WTC11 (cell line): ENCODE measurements around the gene ISCU. TPM values are rescaled to one million over a fixed set of nuclear protein-coding genes. Genes with fewer than 3 reads are reported as not detected.

Experiments used
- ATAC-seq: fragments of 200-7000 bp; cut with Tn5 transposase; 2 replicates; pipeline ENCODE4 v1.10.0; 2021; ENCODE audit warnings: mild to moderate bottlenecking, moderate library complexity
- CTCF ChIA-PET: fragments of 300-600 bp; sonication (Branson Sonifier 250); formaldehyde crosslinking; loops from one replicate; lab custom pipeline; 2021; ENCODE audit warnings: antibody characterized with exemption; lab: Charles Lee
- POLR2A ChIA-PET: fragments of 350-600 bp; sonication (Branson Sonifier 250); formaldehyde crosslinking; loops from one replicate; lab custom pipeline; 2021; ENCODE audit warnings: antibody characterized with exemption; lab: Charles Lee
- DNase-seq: peaks from one replicate; pipeline ENCODE4 v3.0.0; 2021; ENCODE audit warnings: low spot score
- H3K27ac Mint-ChIP-seq: 2 replicates; pipeline ENCODE4 v1.8.0; 2021; ENCODE audit warnings: mixed read lengths
- H3K27me3 Mint-ChIP-seq: 2 replicates; pipeline ENCODE4 v1.8.0; 2021; ENCODE audit warnings: low read depth, mild to moderate bottlenecking, moderate library complexity, mixed read lengths
- H3K36me3 Mint-ChIP-seq: 2 replicates; pipeline ENCODE4 v1.8.0; 2021; ENCODE audit warnings: mixed read lengths
- H3K4me1 Mint-ChIP-seq: 2 replicates; pipeline ENCODE4 v1.8.0; 2022; ENCODE audit warnings: mixed read lengths
- H3K4me3 Mint-ChIP-seq: 2 replicates; pipeline ENCODE4 v1.8.0; 2021; ENCODE audit warnings: mild to moderate bottlenecking, moderate library complexity, mixed read lengths
- H3K9me3 Mint-ChIP-seq: 2 replicates; pipeline ENCODE4 v1.8.0; 2021; ENCODE audit warnings: mixed read lengths
- ATF3 ChIP-seq: sonication (generic); formaldehyde crosslinking; conservative IDR thresholded peaks from 2 replicates; pipeline ENCODE4 v1.8.1; 2022; ENCODE audit warnings: mild to moderate bottlenecking, missing genetic modification reagents
- E2F4 ChIP-seq: sonication (generic); formaldehyde crosslinking; IDR thresholded peaks from 2 replicates; pipeline ENCODE4 v1.8.1; 2022; ENCODE audit warnings: low read depth, mild to moderate bottlenecking, moderate library complexity, missing genetic modification reagents, borderline replicate concordance
- ESRRA ChIP-seq: sonication (generic); formaldehyde crosslinking; IDR thresholded peaks from 2 replicates; pipeline ENCODE4 v1.8.1; 2022; ENCODE audit warnings: mild to moderate bottlenecking, missing genetic modification reagents, borderline replicate concordance
- FOXJ3 ChIP-seq: sonication (generic); formaldehyde crosslinking; IDR thresholded peaks from 2 replicates; pipeline ENCODE4 v1.9.0; 2021; ENCODE audit warnings: missing genetic modification reagents, mild to moderate bottlenecking, borderline replicate concordance
- GABPB1 ChIP-seq: sonication (generic); formaldehyde crosslinking; IDR thresholded peaks from 2 replicates; pipeline ENCODE4 v1.8.1; 2023; ENCODE audit warnings: mild to moderate bottlenecking, missing genetic modification reagents
- GTF2I ChIP-seq: fragments of 250-450 bp; sonication (Bioruptor Pico); conservative IDR thresholded peaks from 2 replicates; pipeline ENCODE4 v1.4.0; 2021; ENCODE audit warnings: mild to moderate bottlenecking
- HMGA2 ChIP-seq: fragments of 250-450 bp; sonication (Bioruptor Pico); IDR thresholded peaks from 2 replicates; pipeline ENCODE4 v1.4.0; 2021; ENCODE audit warnings: mild to moderate bottlenecking, moderate library complexity
- NFE2L1 ChIP-seq: sonication (generic); formaldehyde crosslinking; IDR thresholded peaks from 2 replicates; pipeline ENCODE4 v1.8.1; 2023; ENCODE audit warnings: missing genetic modification reagents
- NFYB ChIP-seq: sonication (generic); formaldehyde crosslinking; conservative IDR thresholded peaks from 2 replicates; pipeline ENCODE4 v1.8.0; 2022; ENCODE audit warnings: low read depth, missing genetic modification reagents
- NR1H2 ChIP-seq: sonication (generic); formaldehyde crosslinking; IDR thresholded peaks from 2 replicates; pipeline ENCODE4 v1.9.0; 2021; ENCODE audit warnings: mild to moderate bottlenecking, moderate library complexity, missing genetic modification reagents
- NR2C2 ChIP-seq: sonication (generic); formaldehyde crosslinking; IDR thresholded peaks from 2 replicates; pipeline ENCODE4 v1.8.0; 2022; ENCODE audit warnings: mild to moderate bottlenecking, missing genetic modification reagents
- SMAD3 ChIP-seq: sonication (generic); formaldehyde crosslinking; IDR thresholded peaks from 2 replicates; pipeline ENCODE4 v1.8.0; 2022; ENCODE audit warnings: missing genetic modification reagents, mild to moderate bottlenecking, borderline replicate concordance
- TP53 ChIP-seq: sonication (generic); formaldehyde crosslinking; IDR thresholded peaks from 2 replicates; pipeline ENCODE4 v1.8.1; 2023; ENCODE audit warnings: mild to moderate bottlenecking, missing genetic modification reagents
- ZNF121 ChIP-seq: sonication (generic); formaldehyde crosslinking; IDR thresholded peaks from 2 replicates; pipeline ENCODE4 v1.8.0; 2023; ENCODE audit warnings: missing genetic modification reagents
- ZNF396 ChIP-seq: fragments of 250-450 bp; sonication (Bioruptor Pico); IDR thresholded peaks from 2 replicates; pipeline ENCODE4 v1.8.0; 2021; ENCODE audit warnings: mild to moderate bottlenecking, moderate library complexity, borderline replicate concordance
- ZNF416 ChIP-seq: fragments of 250-450 bp; sonication (Bioruptor Pico); IDR thresholded peaks from 2 replicates; pipeline ENCODE4 v1.9.0; 2021; ENCODE audit warnings: mild to moderate bottlenecking, inconsistent platforms
- ZNF512 ChIP-seq: sonication (generic); formaldehyde crosslinking; IDR thresholded peaks from 2 replicates; pipeline ENCODE4 v1.8.1; 2022; ENCODE audit warnings: missing genetic modification reagents, borderline replicate concordance
- ZNF671 ChIP-seq: fragments of 250-450 bp; sonication (Bioruptor Pico); IDR thresholded peaks from 2 replicates; pipeline ENCODE4 v1.8.0; 2021; ENCODE audit warnings: mild to moderate bottlenecking
- total RNA-seq: library from RNA; stranded (reverse); gene quantifications from 3 replicates; pipeline ENCODE4 v1.2.3, GENCODE V29; 2021
- TF ChIP-seq, protein P1 (sequence below): sonication (generic); formaldehyde crosslinking; IDR thresholded peaks from 2 replicates; pipeline ENCODE4 v1.8.0; 2022; ENCODE audit warnings: mild to moderate bottlenecking, missing genetic modification reagents
- TF ChIP-seq, protein P2 (sequence below): sonication (generic); formaldehyde crosslinking; IDR thresholded peaks from 2 replicates; pipeline ENCODE4 v1.8.0; 2023; ENCODE audit warnings: missing genetic modification reagents
- TF ChIP-seq, protein P3 (sequence below): sonication (generic); formaldehyde crosslinking; IDR thresholded peaks from 2 replicates; pipeline ENCODE4 v1.8.1; 2023; ENCODE audit warnings: mild to moderate bottlenecking, missing genetic modification reagents
- TF ChIP-seq, protein P4 (sequence below): sonication (generic); formaldehyde crosslinking; IDR thresholded peaks from 2 replicates; pipeline ENCODE4 v1.8.0; 2022; ENCODE audit warnings: mild to moderate bottlenecking, missing genetic modification reagents
- TF ChIP-seq, protein P5 (sequence below): sonication (generic); formaldehyde crosslinking; IDR thresholded peaks from 2 replicates; pipeline ENCODE4 v1.8.0; 2023; ENCODE audit warnings: mild to moderate bottlenecking, missing genetic modification reagents

Gene ISCU
- total RNA-seq, 1 experiment from 2014 or later = 85.9 TPM

- H3K4me1 Mint-ChIP-seq = no peaks in the 10 kb centered on the region
- no peak overlapping the region for H3K4me3 Mint-ChIP-seq
- no peak for TF ChIP-seq NFE2L1 (CRISPR knock-in tag)
- TF ChIP-seq, protein P1, sequence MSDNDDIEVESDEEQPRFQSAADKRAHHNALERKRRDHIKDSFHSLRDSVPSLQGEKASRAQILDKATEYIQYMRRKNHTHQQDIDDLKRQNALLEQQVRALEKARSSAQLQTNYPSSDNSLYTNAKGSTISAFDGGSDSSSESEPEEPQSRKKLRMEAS (CRISPR knock-in tag) = no peak
- TF ChIP-seq NFYB (CRISPR knock-in tag) = no peak
- TF ChIP-seq E2F4 (CRISPR knock-in tag) = no peak
- TF ChIP-seq ZNF416 (CRISPR knock-in tag) = no peak
- TF ChIP-seq GABPB1 (CRISPR knock-in tag) = no peak
- H3K27ac Mint-ChIP-seq = no peak overlapping the region
- no peaks in the 10 kb centered on the region for H3K36me3 Mint-ChIP-seq
- ChIA-PET POLR2A (no interaction called here), CTCF (no interaction called here)
- peaks cover 23% of the 10 kb centered on the region for H3K9me3 Mint-ChIP-seq
- ATAC-seq (no peak), DNase-seq (no peak)
- no peaks in the 10 kb centered on the region for H3K27me3 Mint-ChIP-seq
These were observed 13.0 kb downstream of the ISCU start for GRCh38 chr12:108575199-108575912.

- ChIA-PET POLR2A (interaction anchor here (1.1 kb wide), 1 partner anchor 14 kb away, joined by 4 read pairs; the partner anchor contains the start of gene ISCU), CTCF (interaction anchor here (1.3 kb wide), 1 partner anchor 13 kb away, joined by 3 read pairs; no protein-coding TSS in a partner anchor)
- TF ChIP-seq SMAD3 (CRISPR knock-in tag) (no peak), ZNF671 (CRISPR knock-in tag) (no peak), ATF3 (CRISPR knock-in tag) (no peak), ZNF121 (CRISPR knock-in tag) (no peak), FOXJ3 (CRISPR knock-in tag) (no peak), GTF2I (no peak), TP53 (CRISPR knock-in tag) (no peak), ZNF396 (CRISPR knock-in tag) (no peak), ESRRA (no peak), HMGA2 (CRISPR knock-in tag) (no peak), NR1H2 (CRISPR knock-in tag) (no peak), ZNF512 (CRISPR knock-in tag) (no peak), NR2C2 (no peak)
- TF ChIP-seq, protein P2, sequence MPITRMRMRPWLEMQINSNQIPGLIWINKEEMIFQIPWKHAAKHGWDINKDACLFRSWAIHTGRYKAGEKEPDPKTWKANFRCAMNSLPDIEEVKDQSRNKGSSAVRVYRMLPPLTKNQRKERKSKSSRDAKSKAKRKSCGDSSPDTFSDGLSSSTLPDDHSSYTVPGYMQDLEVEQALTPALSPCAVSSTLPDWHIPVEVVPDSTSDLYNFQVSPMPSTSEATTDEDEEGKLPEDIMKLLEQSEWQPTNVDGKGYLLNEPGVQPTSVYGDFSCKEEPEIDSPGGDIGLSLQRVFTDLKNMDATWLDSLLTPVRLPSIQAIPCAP = no peak
- TF ChIP-seq, protein P3, sequence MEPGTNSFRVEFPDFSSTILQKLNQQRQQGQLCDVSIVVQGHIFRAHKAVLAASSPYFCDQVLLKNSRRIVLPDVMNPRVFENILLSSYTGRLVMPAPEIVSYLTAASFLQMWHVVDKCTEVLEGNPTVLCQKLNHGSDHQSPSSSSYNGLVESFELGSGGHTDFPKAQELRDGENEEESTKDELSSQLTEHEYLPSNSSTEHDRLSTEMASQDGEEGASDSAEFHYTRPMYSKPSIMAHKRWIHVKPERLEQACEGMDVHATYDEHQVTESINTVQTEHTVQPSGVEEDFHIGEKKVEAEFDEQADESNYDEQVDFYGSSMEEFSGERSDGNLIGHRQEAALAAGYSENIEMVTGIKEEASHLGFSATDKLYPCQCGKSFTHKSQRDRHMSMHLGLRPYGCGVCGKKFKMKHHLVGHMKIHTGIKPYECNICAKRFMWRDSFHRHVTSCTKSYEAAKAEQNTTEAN = no peak
- TF ChIP-seq, protein P4, sequence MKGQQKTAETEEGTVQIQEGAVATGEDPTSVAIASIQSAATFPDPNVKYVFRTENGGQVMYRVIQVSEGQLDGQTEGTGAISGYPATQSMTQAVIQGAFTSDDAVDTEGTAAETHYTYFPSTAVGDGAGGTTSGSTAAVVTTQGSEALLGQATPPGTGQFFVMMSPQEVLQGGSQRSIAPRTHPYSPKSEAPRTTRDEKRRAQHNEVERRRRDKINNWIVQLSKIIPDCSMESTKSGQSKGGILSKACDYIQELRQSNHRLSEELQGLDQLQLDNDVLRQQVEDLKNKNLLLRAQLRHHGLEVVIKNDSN (CRISPR knock-in tag) = no peak
- TF ChIP-seq, protein P5, sequence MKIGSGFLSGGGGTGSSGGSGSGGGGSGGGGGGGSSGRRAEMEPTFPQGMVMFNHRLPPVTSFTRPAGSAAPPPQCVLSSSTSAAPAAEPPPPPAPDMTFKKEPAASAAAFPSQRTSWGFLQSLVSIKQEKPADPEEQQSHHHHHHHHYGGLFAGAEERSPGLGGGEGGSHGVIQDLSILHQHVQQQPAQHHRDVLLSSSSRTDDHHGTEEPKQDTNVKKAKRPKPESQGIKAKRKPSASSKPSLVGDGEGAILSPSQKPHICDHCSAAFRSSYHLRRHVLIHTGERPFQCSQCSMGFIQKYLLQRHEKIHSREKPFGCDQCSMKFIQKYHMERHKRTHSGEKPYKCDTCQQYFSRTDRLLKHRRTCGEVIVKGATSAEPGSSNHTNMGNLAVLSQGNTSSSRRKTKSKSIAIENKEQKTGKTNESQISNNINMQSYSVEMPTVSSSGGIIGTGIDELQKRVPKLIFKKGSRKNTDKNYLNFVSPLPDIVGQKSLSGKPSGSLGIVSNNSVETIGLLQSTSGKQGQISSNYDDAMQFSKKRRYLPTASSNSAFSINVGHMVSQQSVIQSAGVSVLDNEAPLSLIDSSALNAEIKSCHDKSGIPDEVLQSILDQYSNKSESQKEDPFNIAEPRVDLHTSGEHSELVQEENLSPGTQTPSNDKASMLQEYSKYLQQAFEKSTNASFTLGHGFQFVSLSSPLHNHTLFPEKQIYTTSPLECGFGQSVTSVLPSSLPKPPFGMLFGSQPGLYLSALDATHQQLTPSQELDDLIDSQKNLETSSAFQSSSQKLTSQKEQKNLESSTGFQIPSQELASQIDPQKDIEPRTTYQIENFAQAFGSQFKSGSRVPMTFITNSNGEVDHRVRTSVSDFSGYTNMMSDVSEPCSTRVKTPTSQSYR = no peak
- DNase-seq = no peak
- H3K9me3 Mint-ChIP-seq = peaks cover 23% of the 10 kb centered on the region
- no peaks in the 10 kb centered on the region for H3K36me3 Mint-ChIP-seq
- no peak overlapping the region for H3K27ac Mint-ChIP-seq
- ATAC-seq = no peak
- no peak overlapping the region for H3K4me3 Mint-ChIP-seq
- H3K27me3 Mint-ChIP-seq = no peaks in the 10 kb centered on the region
- no peaks in the 10 kb centered on the region for H3K4me1 Mint-ChIP-seq
These were observed 14.4 kb downstream of the ISCU start for GRCh38 chr12:108576660-108577234.
